ENCODE measurements around the gene NFXL1. TPM values are rescaled to one million over a fixed set of nuclear protein-coding genes. Genes with fewer than 3 reads are reported as not detected.

NFXL1 gene
- total RNA-seq, 2 experiments from 2014 or later: 9.0 to 10.6 TPM

DNA sequence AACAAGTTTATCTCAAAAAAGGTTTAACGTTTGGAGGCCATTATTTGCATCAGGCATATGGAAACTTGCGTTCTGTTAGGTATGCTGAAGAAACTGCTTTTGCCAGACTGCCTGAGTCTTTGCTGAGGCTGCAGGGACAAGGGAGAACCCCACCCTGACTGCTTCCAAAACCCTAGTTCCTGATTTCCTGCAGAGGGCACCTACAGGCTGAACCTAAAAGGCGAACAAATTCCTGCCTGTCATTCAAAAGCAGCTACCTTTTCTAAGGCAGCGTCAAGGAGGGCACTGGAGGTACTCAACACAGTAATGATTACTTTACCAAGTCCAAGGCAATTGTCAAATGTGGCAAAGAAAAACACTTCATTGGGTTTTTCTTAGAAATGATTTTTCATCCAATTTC, 75.9 kb downstream of the NFXL1 start:
- Mint-ChIP-seq H3K4me3 (peak overlapping the region; percentile 77), H3K27me3 (peaks cover 17% of the 10 kb centered on the region)

DNA sequence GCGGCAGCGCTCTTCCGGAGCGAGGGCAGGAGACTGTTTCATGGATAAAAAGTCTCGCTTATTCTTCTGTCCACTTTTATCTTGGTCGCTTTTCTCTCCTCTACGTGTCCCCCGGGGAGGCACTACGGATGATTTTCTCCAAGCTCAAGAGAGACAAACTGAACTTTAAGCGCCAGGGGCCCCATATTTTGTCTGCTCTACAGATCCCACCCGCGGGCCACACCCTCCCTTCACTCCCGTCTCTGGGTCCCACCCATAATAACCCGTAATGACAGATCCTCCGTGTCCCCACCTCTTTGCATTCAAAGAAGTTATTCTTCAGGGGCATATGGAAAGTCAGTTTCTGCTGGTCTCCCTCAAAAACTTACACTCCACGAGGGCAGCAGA, 76.5 kb downstream of the NFXL1 start, which contains the start of gene CORIN:
CORIN (minus strand) TSS at position 160 of the 387 bp plus-strand sequence; CDS start at position 42, 118 bp downstream.
- Mint-ChIP-seq H3K27ac (peak within 1 kb of the TSS; percentile 58), H3K27me3 (peaks cover 21% of the 10 kb centered on the region), H3K4me3 (peak within 1 kb of the TSS; percentile 77), H3K36me3 (ENCODE audit: low read depth) (no peaks in the 10 kb centered on the region), H3K9me3 (no peaks in the 10 kb centered on the region), H3K4me1 (peaks cover 24% of the 10 kb centered on the region)
- POLR2A ChIA-PET: no interaction called here
- CTCF ChIA-PET: interaction anchor here (1.0 to 1.3 kb wide), 3 partner anchors 9 to 138 kb away, joined by 3 to 5 read pairs (median 4); no protein-coding TSS in a partner anchor
- DNase-seq: no peak

More for the DNA sequence above, 75.9 kb downstream of the NFXL1 start:
- no peak overlapping the region for H3K27ac Mint-ChIP-seq
- CTCF ChIA-PET: no interaction called here
- DNase-seq: no peak
- peaks cover 24% of the 10 kb centered on the region for H3K4me1 Mint-ChIP-seq
- POLR2A ChIA-PET: no interaction called here
- H3K36me3 Mint-ChIP-seq (ENCODE audit: low read depth): no peaks in the 10 kb centered on the region
- H3K9me3 Mint-ChIP-seq: no peaks in the 10 kb centered on the region

DNA sequence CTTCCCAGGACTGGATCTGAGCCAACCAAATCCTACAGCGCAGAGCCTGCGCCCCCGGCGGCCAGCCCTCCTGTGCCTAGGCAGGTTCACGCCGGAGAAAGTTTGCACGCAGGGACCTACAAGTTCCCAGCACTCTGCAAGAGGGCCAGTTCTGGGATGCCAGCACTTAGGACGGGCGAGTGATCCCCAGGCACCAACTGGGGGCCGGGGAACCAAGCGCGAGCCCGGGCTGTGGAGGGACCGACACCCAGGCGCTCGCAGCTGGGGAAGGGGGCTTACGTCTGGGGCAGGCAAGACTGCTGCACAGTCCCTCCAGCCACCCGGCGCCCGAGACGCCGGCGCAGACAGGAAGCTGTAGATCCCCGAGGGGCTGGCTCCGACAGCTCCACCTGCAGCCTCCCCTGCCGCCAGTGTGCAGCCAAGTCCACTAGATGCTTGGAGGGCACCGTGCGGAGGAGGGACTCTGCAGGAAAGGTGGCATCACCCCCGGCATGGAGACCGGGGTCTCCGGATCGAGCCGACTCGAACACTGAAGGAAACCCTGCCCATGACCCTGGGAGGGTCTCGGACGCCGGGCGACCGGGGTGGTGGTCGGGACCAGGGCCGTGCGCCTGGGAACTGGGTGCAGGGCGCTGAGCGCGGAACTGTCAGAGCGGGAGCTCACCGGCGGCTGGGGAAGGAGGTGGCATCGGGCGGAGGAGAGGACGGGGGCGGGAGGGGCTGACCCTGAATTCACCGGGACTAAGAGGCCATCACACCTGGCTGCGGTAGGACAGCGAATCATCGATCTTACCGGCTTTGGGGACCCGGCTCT, 77.1 kb downstream of the NFXL1 start:
- DNase-seq: peak; percentile 43
- H3K27me3 Mint-ChIP-seq: peaks cover 22% of the 10 kb centered on the region
- peaks cover 24% of the 10 kb centered on the region for H3K4me1 Mint-ChIP-seq
- CTCF ChIA-PET: interaction anchor here (1.0 to 1.5 kb wide), 7 partner anchors 10 to 137 kb away, joined by 3 to 5 read pairs (median 4); no protein-coding TSS in a partner anchor
- H3K9me3 Mint-ChIP-seq: no peaks in the 10 kb centered on the region
- H3K36me3 Mint-ChIP-seq (ENCODE audit: low read depth): no peaks in the 10 kb centered on the region
- POLR2A ChIA-PET: no interaction called here
- peak overlapping the region; percentile 58 for H3K27ac Mint-ChIP-seq
- H3K4me3 Mint-ChIP-seq: peak overlapping the region; percentile 77

DNA sequence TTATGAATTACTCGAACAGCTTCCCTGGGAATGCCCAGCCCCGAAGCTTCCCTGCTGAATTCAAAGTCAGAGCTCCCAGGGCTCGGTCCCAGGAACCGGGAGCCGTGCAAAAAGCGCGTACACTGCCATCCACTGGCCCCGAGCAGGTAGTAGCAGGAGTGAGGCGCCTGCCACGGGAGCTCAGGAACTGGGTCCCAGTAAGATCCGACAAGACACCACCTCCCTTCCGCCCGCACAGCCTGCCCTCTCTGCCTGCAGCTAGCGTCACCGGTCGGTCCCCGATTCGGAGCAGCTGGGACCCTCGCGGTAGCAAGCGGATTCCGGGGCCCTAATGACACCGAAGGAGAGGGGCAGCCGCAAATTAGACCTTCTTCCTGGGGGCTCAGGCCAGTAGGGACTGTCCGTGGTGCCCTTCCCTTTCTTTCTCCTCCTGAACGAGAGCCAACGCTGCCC, 77.7 kb downstream of the NFXL1 start:
- POLR2A ChIA-PET: no interaction called here
- Mint-ChIP-seq H3K9me3 (no peaks in the 10 kb centered on the region), H3K4me1 (peaks cover 27% of the 10 kb centered on the region), H3K36me3 (ENCODE audit: low read depth) (no peaks in the 10 kb centered on the region), H3K27ac (peak overlapping the region; percentile 58), H3K27me3 (peaks cover 22% of the 10 kb centered on the region), H3K4me3 (peak overlapping the region; percentile 77)
- CTCF ChIA-PET: interaction anchor here (0.7 to 1.5 kb wide), 7 partner anchors 11 to 136 kb away, joined by 3 to 5 read pairs (median 3); no protein-coding TSS in a partner anchor
- peak; percentile 63 for DNase-seq

DNA sequence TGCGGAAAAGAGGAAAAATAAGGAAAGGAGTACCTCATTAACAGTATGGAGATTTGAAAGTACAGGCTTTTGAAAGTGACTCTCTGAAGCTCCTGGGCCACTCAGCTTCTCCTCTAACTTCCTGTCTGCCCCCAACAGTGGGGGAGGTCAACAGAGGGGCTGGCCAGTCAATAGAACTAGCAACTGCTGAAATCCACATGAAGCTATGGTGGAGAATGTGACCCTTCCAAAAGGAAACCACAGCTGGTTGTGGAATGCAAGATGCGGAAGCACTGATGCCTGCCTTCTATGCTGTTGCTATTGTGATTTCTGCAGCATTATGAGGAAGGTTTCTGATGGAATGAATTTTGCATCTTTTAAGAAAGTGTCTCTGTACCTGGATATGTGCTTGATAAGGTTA, 78.9 kb downstream of the NFXL1 start:
- no peak overlapping the region for H3K27ac Mint-ChIP-seq
- ChIA-PET POLR2A (no interaction called here), CTCF (interaction anchor here (1.5 kb wide), 1 partner anchor 10 kb away, joined by 4 read pairs; no protein-coding TSS in a partner anchor)
- H3K36me3 Mint-ChIP-seq (ENCODE audit: low read depth): no peaks in the 10 kb centered on the region
- peak overlapping the region; percentile 77 for H3K4me3 Mint-ChIP-seq
- peaks cover 22% of the 10 kb centered on the region for H3K27me3 Mint-ChIP-seq
- H3K4me1 Mint-ChIP-seq: peaks cover 35% of the 10 kb centered on the region
- no peak for DNase-seq
- H3K9me3 Mint-ChIP-seq: no peaks in the 10 kb centered on the region

DNA sequence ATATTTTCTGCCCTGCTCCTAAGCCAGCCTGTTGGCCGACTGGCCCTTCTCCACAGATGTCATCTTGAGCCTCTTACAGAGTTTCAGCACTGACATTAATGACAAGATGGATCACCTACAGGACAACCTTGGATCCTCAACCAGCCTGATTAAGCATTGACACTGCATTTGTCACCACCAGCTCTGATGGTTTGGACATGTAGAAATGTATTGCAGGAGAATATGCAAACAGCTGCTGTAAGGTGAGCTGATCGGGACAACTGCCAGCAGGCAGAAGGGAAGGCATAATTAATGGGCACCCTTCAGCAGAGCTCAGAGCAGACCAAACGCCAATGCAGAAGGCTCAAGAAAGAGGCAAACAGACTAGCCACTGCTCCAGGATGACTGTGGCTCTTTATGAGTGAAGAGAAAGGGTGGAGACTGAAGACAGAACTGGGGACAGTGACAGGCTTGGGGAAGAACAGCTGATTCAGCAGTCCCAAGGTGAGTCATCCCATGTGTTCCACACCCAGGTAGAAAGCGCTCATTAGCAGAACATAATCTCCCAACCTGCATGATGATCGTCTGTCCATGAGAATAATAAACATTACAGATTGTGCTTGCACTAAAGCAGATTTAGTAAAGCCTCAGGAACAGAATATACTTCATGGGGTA, 83.2 kb downstream of the NFXL1 start:
- POLR2A ChIA-PET: no interaction called here
- H3K9me3 Mint-ChIP-seq: no peaks in the 10 kb centered on the region
- peaks cover 14% of the 10 kb centered on the region for H3K27me3 Mint-ChIP-seq
- no peak overlapping the region for H3K27ac Mint-ChIP-seq
- CTCF ChIA-PET: no interaction called here
- H3K4me1 Mint-ChIP-seq: peaks cover 37% of the 10 kb centered on the region
- no peak for DNase-seq
- H3K36me3 Mint-ChIP-seq (ENCODE audit: low read depth): no peaks in the 10 kb centered on the region
- no peak overlapping the region for H3K4me3 Mint-ChIP-seq

DNA sequence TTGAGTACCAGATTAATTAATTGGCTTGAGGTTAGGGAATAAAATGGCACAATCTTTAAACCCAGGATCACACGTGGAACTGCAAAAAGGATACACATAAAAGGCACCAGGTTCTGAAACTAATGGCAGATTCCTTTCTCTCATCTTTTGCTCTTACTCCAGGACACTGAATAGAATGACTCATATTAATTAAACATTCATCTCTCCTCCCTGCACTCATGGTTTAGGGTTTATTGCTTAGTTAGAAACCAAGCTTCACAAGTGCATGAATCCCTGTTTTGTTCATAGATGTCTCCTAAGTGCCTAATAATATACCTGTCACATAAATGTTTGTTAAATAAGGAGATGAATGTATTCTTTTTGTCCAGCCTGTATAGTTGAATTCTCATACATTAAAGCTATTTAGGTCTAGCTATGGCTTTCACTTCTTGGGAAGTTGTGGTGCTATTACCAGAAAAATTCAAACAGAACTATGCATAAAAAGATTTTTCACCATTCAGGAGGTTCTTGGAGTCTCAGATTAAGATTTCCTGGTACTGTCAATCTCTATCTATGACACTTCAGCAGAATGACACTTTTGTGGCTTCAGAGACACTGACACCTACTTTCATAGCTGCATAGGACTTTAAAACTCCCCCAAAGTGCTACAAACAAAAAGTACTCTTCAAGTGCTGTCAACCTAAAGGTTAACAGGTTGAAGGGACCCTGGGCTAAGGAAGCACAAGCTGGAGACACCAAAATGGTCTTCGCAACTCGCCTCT, 83.9 kb downstream of the NFXL1 start:
- no peak overlapping the region for H3K4me3 Mint-ChIP-seq
- no peak overlapping the region for H3K27ac Mint-ChIP-seq
- DNase-seq: no peak
- POLR2A ChIA-PET: no interaction called here
- peaks cover 10% of the 10 kb centered on the region for H3K27me3 Mint-ChIP-seq
- peaks cover 30% of the 10 kb centered on the region for H3K4me1 Mint-ChIP-seq
- no peaks in the 10 kb centered on the region for H3K36me3 Mint-ChIP-seq (ENCODE audit: low read depth)
- CTCF ChIA-PET: interaction anchor here (0.5 kb wide), 1 partner anchor 82 kb away, joined by 3 read pairs; no protein-coding TSS in a partner anchor
- no peaks in the 10 kb centered on the region for H3K9me3 Mint-ChIP-seq

DNA sequence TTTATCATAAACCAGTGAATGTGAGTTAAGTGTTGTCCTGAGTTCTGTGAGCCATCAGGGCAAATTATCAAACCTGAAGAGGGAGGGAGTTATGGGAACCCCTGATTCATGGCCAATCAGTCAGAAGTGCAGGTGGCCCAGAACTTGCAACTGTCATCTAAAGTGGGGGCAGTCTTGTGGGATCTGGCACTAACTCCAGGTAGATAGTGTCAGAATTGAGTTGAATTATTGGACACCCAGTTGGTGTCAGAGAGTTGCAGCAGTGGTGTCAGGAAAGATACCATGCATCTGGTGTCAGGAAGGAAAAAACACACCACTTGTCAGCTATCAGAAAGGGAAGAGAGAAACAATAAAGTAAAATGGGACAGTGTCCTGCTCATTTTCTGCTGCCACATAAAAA, 84.9 kb downstream of the NFXL1 start:
- DNase-seq: no peak
- Mint-ChIP-seq H3K9me3 (no peaks in the 10 kb centered on the region), H3K27ac (no peak overlapping the region), H3K4me1 (peaks cover 27% of the 10 kb centered on the region), H3K4me3 (no peak overlapping the region), H3K27me3 (peaks cover 10% of the 10 kb centered on the region), H3K36me3 (ENCODE audit: low read depth) (no peaks in the 10 kb centered on the region)
- ChIA-PET POLR2A (no interaction called here), CTCF (no interaction called here)

DNA sequence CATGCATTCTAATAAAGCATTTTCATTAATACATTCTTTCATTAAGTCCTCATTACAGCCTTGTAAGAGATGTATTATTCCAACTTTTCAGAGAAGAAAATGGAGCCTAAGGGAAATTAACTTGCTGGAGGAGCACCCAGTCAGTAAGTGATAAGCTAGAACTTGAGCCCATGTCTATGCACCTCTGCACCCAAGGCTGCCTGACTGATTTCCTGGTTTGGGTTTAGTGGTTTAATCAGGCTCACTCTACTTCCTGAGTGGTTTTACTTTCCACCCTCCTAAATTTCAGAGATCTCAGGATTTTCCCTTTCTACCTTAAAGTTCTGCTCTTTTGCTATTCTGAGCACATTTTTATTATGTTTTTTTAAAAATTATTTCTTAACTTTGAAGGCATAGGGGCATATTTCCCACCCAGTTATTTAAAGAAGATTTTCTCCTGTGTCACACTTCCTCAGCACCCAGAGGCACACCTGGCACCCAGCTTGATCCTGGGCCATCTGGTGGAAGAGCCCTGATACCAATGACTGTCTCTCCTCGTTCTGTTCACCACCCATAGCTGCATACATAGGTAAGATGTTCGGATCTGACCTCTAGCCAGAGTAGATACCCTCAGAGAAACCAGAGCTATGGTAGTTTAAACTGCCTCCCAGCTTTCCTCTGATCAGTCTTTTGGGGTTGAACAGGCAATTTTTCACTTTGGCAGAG, 86.9 kb downstream of the NFXL1 start:
- no peaks in the 10 kb centered on the region for H3K27me3 Mint-ChIP-seq
- H3K4me1 Mint-ChIP-seq: peaks cover 27% of the 10 kb centered on the region
- no peak overlapping the region for H3K4me3 Mint-ChIP-seq
- ChIA-PET CTCF (interaction anchor here (1.4 to 1.6 kb wide), 2 partner anchors 10 to 141 kb away, joined by 3 to 6 read pairs; no protein-coding TSS in a partner anchor), POLR2A (no interaction called here)
- H3K36me3 Mint-ChIP-seq (ENCODE audit: low read depth): no peaks in the 10 kb centered on the region
- no peaks in the 10 kb centered on the region for H3K9me3 Mint-ChIP-seq
- no peak overlapping the region for H3K27ac Mint-ChIP-seq
- peak; percentile 16 for DNase-seq

DNA sequence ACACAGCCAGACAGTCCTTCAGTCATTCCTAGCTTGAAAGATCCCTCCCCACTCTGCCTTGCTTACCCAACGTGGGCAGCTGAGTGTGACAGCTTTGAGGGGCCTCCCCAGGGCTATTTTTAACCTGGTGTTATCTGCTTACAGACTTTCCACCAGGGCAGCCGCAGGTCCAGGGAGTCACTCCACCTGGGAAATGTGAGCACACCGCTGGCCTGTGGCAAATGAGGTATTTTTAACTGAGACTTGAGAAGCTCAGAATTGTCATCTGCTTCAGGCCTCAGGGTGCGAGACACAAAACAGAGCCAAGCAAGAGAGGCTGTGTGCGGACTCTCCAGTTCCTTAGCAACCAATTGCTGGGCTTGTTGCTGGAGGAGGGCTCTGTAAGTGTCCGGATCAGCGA, 89.5 kb downstream of the NFXL1 start:
- Mint-ChIP-seq H3K27ac (no peak overlapping the region), H3K4me1 (peaks cover 15% of the 10 kb centered on the region), H3K27me3 (peaks cover 4% of the 10 kb centered on the region), H3K4me3 (no peak overlapping the region), H3K9me3 (no peaks in the 10 kb centered on the region), H3K36me3 (ENCODE audit: low read depth) (no peaks in the 10 kb centered on the region)
- no peak for DNase-seq
- ChIA-PET CTCF (interaction anchor here (0.6 kb wide), 1 partner anchor 248 kb away, joined by 3 read pairs; no protein-coding TSS in a partner anchor), POLR2A (no interaction called here)

DNA sequence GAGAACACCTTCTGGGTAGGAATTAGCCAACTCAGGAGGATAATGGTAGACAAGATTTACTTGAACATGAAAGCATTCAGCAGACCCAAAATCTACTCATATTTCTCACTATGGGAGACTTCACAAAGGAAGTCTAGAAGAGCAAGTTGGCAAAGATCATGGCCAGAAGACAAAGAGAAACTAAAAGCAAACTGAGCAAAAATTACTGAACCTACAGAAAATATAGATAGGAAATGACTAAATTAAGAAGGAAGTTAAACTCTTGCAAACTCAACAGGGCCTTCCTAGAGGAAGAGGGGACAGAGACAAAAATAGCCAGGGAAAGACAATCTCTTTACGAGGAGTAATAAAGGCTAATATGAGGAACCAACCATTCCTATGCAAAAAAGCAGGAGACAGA, 95.2 kb downstream of the NFXL1 start:
- no peaks in the 10 kb centered on the region for H3K36me3 Mint-ChIP-seq (ENCODE audit: low read depth)
- CTCF ChIA-PET: no interaction called here
- DNase-seq: no peak
- H3K27me3 Mint-ChIP-seq: peaks cover 20% of the 10 kb centered on the region
- H3K4me3 Mint-ChIP-seq: no peak overlapping the region
- POLR2A ChIA-PET: no interaction called here
- peaks cover 15% of the 10 kb centered on the region for H3K4me1 Mint-ChIP-seq
- no peak overlapping the region for H3K27ac Mint-ChIP-seq
- H3K9me3 Mint-ChIP-seq: no peaks in the 10 kb centered on the region

DNA sequence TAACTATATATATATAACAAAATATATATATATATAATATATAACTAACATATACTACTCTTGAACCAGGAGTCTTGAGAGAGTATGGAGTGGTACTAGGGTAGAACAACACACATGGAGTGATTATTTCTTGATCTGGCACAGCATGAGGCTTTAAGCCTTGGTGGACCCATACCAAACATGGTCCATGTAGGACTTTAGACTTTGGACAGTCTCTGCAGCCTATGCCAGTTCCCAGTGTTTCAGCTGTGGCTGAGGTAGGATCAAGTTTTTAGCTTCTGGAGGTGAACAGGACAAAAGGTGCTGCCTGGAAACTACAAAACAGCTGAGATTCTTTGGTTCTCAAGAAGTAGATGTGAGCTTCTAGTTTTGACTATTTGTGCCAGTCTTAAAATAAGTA, 97.1 kb downstream of the NFXL1 start:
- CTCF ChIA-PET: interaction anchor here (1.0 kb wide), 1 partner anchor 10 kb away, joined by 3 read pairs; no protein-coding TSS in a partner anchor
- Mint-ChIP-seq H3K4me3 (no peak overlapping the region), H3K27me3 (peaks cover 22% of the 10 kb centered on the region), H3K27ac (no peak overlapping the region), H3K9me3 (no peaks in the 10 kb centered on the region), H3K36me3 (ENCODE audit: low read depth) (no peaks in the 10 kb centered on the region), H3K4me1 (peaks cover 15% of the 10 kb centered on the region)
- DNase-seq: no peak
- POLR2A ChIA-PET: no interaction called here
